ENCODE data around the gene TRAF5. TPM values are rescaled to one million over a fixed set of nuclear protein-coding genes. Genes with fewer than 3 reads are reported as not detected.
"Not testable (repeated sequence)": the region's sequence is repeated elsewhere in the genome, so short reads cannot be mapped to it uniquely, and the experiment has no call there.

Gene TRAF5
- total RNA-seq, 1 donor from 2014 or later = 36.3 TPM

- no peak for DNase-seq (ENCODE audit: low spot score)
These were observed 52.2 kb downstream of the TRAF5 start for GRCh38 chr1:211378844-211379243.

- no peak for DNase-seq (ENCODE audit: low spot score)
These were observed 52.8 kb downstream of the TRAF5 start for GRCh38 chr1:211379446-211379845.

- no peak for DNase-seq (ENCODE audit: low spot score)
These were observed 55.0 kb downstream of the TRAF5 start for GRCh38 chr1:211381481-211382181.

GRCh38 chr1:211382182-211382713, 55.6 kb downstream of the TRAF5 start:
- no peak for DNase-seq (ENCODE audit: low spot score)

GRCh38 chr1:211382714-211383480, 56.3 kb downstream of the TRAF5 start:
- peak; percentile 95 for DNase-seq (ENCODE audit: low spot score)

- DNase-seq (ENCODE audit: low spot score) = no peak
These were observed 57.9 kb downstream of the TRAF5 start for GRCh38 chr1:211384524-211384923.

- DNase-seq (ENCODE audit: low spot score) = no peak
These were observed 60.3 kb downstream of the TRAF5 start for GRCh38 chr1:211386921-211387320.

- DNase-seq (ENCODE audit: low spot score) = not testable (repeated sequence)
These were observed 64.2 kb downstream of the TRAF5 start for GRCh38 chr1:211390829-211391228.

- no peak for DNase-seq (ENCODE audit: low spot score)
These were observed 66.6 kb downstream of the TRAF5 start for GRCh38 chr1:211393203-211393602.

- DNase-seq (ENCODE audit: low spot score) = not testable (repeated sequence)
These were observed 71.8 kb downstream of the TRAF5 start for GRCh38 chr1:211398266-211398930.

GRCh38 chr1:211399851-211400393, 73.3 kb downstream of the TRAF5 start:
- not testable (repeated sequence) for DNase-seq (ENCODE audit: low spot score)

- DNase-seq (ENCODE audit: low spot score) = not testable (repeated sequence)
These were observed 75.1 kb downstream of the TRAF5 start for GRCh38 chr1:211401751-211402150.

- DNase-seq (ENCODE audit: low spot score) = not testable (repeated sequence)
These were observed 79.5 kb downstream of the TRAF5 start for GRCh38 chr1:211406086-211406485.

GRCh38 chr1:211407749-211408148, 81.1 kb downstream of the TRAF5 start:
- peak; percentile 45 for DNase-seq (ENCODE audit: low spot score)

- DNase-seq (ENCODE audit: low spot score) = no peak
These were observed 85.0 kb downstream of the TRAF5 start for GRCh38 chr1:211411639-211412038.

GRCh38 chr1:211415700-211416099, 89.1 kb downstream of the TRAF5 start:
- DNase-seq (ENCODE audit: low spot score) = no peak

- not testable (repeated sequence) for DNase-seq (ENCODE audit: low spot score)
These were observed 89.6 kb downstream of the TRAF5 start for GRCh38 chr1:211416246-211416627.

GRCh38 chr1:211416628-211417323, 90.1 kb downstream of the TRAF5 start:
- DNase-seq (ENCODE audit: low spot score) = not testable (repeated sequence)

GRCh38 chr1:211420389-211420788, 93.8 kb downstream of the TRAF5 start:
- no peak for DNase-seq (ENCODE audit: low spot score)

- no peak for DNase-seq (ENCODE audit: low spot score)
These were observed 94.3 kb downstream of the TRAF5 start for GRCh38 chr1:211420845-211421454.

GRCh38 chr1:211424018-211424417, 97.4 kb downstream of the TRAF5 start:
- no peak for DNase-seq (ENCODE audit: low spot score)
